RWPE2 (cell line): ENCODE results near the gene IGFLR1.

Source experiments
- ATAC-seq: fragments of 200-7000 bp; cut with Tn5 transposase; 3 replicates; pipeline ENCODE4 v1.9.1; 2021; ENCODE audit warnings: low read depth
- DNase-seq: peaks from one replicate; pipeline ENCODE4 v3.0.0-alpha.2; 2020; ENCODE audit warnings: low spot score
- H3K27ac ChIP-seq: fragments of 450-650 bp; 2 replicates; pipeline ENCODE4 v1.5.1; 2017; ENCODE audit warnings: mild to moderate bottlenecking; ENCODE audit not compliant: poor library complexity, severe bottlenecking
- H3K27me3 ChIP-seq: fragments of 250-450 bp; sonication (Bioruptor Pico); 2 replicates; pipeline ENCODE4 v1.5.1; 2021; ENCODE audit warnings: mild to moderate bottlenecking, moderate library complexity; ENCODE audit not compliant: insufficient read depth, poor library complexity, severe bottlenecking
- H3K36me3 ChIP-seq: fragments of 250-450 bp; sonication (Bioruptor Pico); 2 replicates; pipeline ENCODE4 v1.5.1; 2020; ENCODE audit warnings: low read depth, mild to moderate bottlenecking, moderate library complexity
- H3K4me1 ChIP-seq: fragments of 250-450 bp; sonication (Bioruptor Pico); 2 replicates; pipeline ENCODE4 v1.5.1; 2021; ENCODE audit warnings: mild to moderate bottlenecking, moderate library complexity; ENCODE audit not compliant: insufficient read depth, poor library complexity, severe bottlenecking
- H3K4me3 ChIP-seq: fragments of 250-450 bp; sonication (Bioruptor Pico); 2 replicates; pipeline ENCODE4 v1.5.1; 2021; ENCODE audit warnings: mild to moderate bottlenecking, moderate library complexity; ENCODE audit not compliant: severe bottlenecking
- H3K9me3 ChIP-seq: fragments of 250-450 bp; sonication (Bioruptor Pico); 2 replicates; pipeline ENCODE4 v1.5.1; 2021; ENCODE audit warnings: mild to moderate bottlenecking, moderate library complexity; ENCODE audit not compliant: severe bottlenecking
- TF ChIP-seq, protein P1 (sequence below): fragments of 450-650 bp; IDR thresholded peaks from one replicate; pipeline ENCODE4 v1.5.1; 2017; ENCODE audit warnings: mild to moderate bottlenecking, moderate library complexity; ENCODE audit not compliant: poor library complexity, severe bottlenecking

Gene IGFLR1

GRCh38 chr19:35734889-35735288, 7.4 kb downstream of the IGFLR1 start:
- Histone ChIP-seq H3K4me1 (no peaks in the 10 kb centered on the region), H3K27ac (no peak overlapping the region), H3K27me3 (no peaks in the 10 kb centered on the region), H3K9me3 (no peaks in the 10 kb centered on the region), H3K36me3 (peaks cover 80% of the 10 kb centered on the region), H3K4me3 (no peak overlapping the region)
- no peak for ATAC-seq
- DNase-seq, result no peak
- TF ChIP-seq, protein P1, sequence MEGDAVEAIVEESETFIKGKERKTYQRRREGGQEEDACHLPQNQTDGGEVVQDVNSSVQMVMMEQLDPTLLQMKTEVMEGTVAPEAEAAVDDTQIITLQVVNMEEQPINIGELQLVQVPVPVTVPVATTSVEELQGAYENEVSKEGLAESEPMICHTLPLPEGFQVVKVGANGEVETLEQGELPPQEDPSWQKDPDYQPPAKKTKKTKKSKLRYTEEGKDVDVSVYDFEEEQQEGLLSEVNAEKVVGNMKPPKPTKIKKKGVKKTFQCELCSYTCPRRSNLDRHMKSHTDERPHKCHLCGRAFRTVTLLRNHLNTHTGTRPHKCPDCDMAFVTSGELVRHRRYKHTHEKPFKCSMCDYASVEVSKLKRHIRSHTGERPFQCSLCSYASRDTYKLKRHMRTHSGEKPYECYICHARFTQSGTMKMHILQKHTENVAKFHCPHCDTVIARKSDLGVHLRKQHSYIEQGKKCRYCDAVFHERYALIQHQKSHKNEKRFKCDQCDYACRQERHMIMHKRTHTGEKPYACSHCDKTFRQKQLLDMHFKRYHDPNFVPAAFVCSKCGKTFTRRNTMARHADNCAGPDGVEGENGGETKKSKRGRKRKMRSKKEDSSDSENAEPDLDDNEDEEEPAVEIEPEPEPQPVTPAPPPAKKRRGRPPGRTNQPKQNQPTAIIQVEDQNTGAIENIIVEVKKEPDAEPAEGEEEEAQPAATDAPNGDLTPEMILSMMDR, result no peak

GRCh38 chr19:35734273-35734672, 8.0 kb downstream of the IGFLR1 start:
- TF ChIP-seq, protein P1, result no peak

GRCh38 chr19:35733180-35734125, 8.8 kb downstream of the IGFLR1 start:
- TF ChIP-seq, protein P1, result no peak
- Histone ChIP-seq H3K4me3 (no peak overlapping the region), H3K27me3 (no peaks in the 10 kb centered on the region), H3K36me3 (peaks cover 88% of the 10 kb centered on the region), H3K4me1 (no peaks in the 10 kb centered on the region), H3K9me3 (no peaks in the 10 kb centered on the region), H3K27ac (no peak overlapping the region)
- DNase-seq (no peak), ATAC-seq (no peak)

More at GRCh38 chr19:35734273-35734672, 8.0 kb downstream of the IGFLR1 start:
- H3K27me3 ChIP-seq, result no peaks in the 10 kb centered on the region
- H3K4me3 ChIP-seq, result no peak overlapping the region
- no peaks in the 10 kb centered on the region for H3K4me1 ChIP-seq
- peaks cover 86% of the 10 kb centered on the region for H3K36me3 ChIP-seq
- no peaks in the 10 kb centered on the region for H3K9me3 ChIP-seq
- ATAC-seq, result no peak
- H3K27ac ChIP-seq, result no peak overlapping the region
- no peak for DNase-seq

DNA sequence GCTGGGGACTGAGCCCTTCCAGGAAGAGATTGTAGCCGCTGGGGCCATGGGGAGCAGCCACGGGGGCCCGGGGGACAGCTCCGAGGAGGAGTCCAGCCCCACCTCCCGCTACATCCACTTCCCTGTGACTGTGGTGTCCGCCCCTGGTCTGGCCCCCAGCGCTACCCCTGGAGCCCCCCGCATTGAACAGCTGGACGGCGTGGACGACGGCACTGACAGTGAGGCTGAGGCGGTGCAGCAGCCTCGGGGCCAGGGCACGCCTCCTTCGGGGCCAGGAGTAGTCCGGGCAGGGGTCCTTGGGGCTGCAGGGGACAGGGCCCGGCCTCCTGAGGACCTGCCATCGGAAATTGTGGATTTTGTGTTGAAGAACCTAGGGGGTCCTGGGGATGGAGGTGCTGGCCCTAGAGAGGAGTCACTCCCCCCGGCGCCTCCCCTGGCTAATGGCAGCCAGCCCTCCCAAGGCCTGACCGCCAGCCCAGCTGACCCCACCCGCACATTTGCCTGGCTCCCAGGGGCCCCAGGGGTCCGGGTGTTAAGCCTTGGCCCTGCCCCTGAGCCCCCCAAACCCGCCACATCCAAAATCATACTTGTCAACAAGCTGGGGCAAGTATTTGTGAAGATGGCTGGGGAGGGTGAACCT, 9.6 kb downstream of the IGFLR1 start:
- TF ChIP-seq, protein P1, result no peak
- Histone ChIP-seq H3K27me3 (no peaks in the 10 kb centered on the region), H3K4me1 (no peaks in the 10 kb centered on the region), H3K36me3 (peaks cover 87% of the 10 kb centered on the region), H3K9me3 (no peaks in the 10 kb centered on the region), H3K4me3 (no peak overlapping the region), H3K27ac (no peak overlapping the region)
- ATAC-seq, result no peak
- no peak for DNase-seq
